Prostate gland (tissue), 2 donors: ENCODE data around the gene IFT25. TPM values are rescaled to one million over a fixed set of nuclear protein-coding genes. Genes with fewer than 3 reads are reported as not detected.
"Not testable (repeated sequence)": the region's sequence is repeated elsewhere in the genome, so short reads cannot be mapped to it uniquely, and the experiment has no call there.

Experiments used
- DNase-seq: peaks from one replicate; pipeline ENCODE4 v3.0.0-alpha.2; 2019; ENCODE audit warnings: low spot score
- H3K27ac ChIP-seq, 2 donors: fragments of 200-600 bp; sonication (generic); 2 replicates each; pipeline ENCODE4 v1.5.1; 2017 to 2019
- H3K27me3 ChIP-seq: fragments of 200-600 bp; sonication (generic); replicated peaks from 2 replicates; pipeline ENCODE4 v1.5.1; 2019; ENCODE audit not compliant: insufficient read depth
- H3K36me3 ChIP-seq, 2 donors: fragments of 200-600 bp; sonication (generic); 1 replicate in 1 of 2; 2 replicates in 1 of 2; pipeline versions ENCODE4 v1.5.1 to v1.8.1; 2017 to 2019
- H3K4me1 ChIP-seq: fragments of 200-600 bp; sonication (generic); replicated peaks from 2 replicates; pipeline ENCODE4 v1.5.1; 2019
- H3K4me3 ChIP-seq, 2 donors: fragments of 200-600 bp; sonication (generic); 2 replicates each; pipeline ENCODE4 v1.5.1; 2017 to 2019
- H3K9me3 ChIP-seq: fragments of 200-600 bp; sonication (generic); 2 replicates; pipeline ENCODE4 v1.5.1; 2017
- POLR2A ChIP-seq: fragments of 450-650 bp; IDR thresholded peaks from one replicate; pipeline ENCODE4 v1.6.1; 2016; ENCODE audit warnings: antibody characterized with exemption, mild to moderate bottlenecking
- POLR2AphosphoS5 ChIP-seq: sonication (generic); formaldehyde crosslinking; IDR thresholded peaks from one replicate; pipeline ENCODE4 v1.6.1; 2017; ENCODE audit warnings: antibody characterized with exemption
- WGBS: methylation state at CpG from one replicate; pipeline ENCODE4 v1.1.5; 2018; 5-methylcytosine and 5-hydroxymethylcytosine counted together
- intact Hi-C: fragments of 100-400 bp; cut with DNase I; formaldehyde crosslinking; loops from one replicate; pipeline ENCODE4 v1.14.2; 2022
- total RNA-seq, 2 donors: library from RNA; depleted of rRNA; stranded (reverse); fragments of >200 nt; gene quantifications; one replicate each; pipeline ENCODE4 v1.1.0, GENCODE V29; 2016
- TF ChIP-seq, protein P1 (sequence below), 4 experiments: fragments of 200-600 bp in 2 of 4; fragments of 450-650 bp in 2 of 4; sonication (generic) in 2 of 4; IDR thresholded peaks; 1 replicate in 3 of 4; 2 replicates in 1 of 4; pipeline ENCODE4 v1.5.1; 2016 to 2019; ENCODE audit warnings: antibody characterized with exemption in 4 of 4, mild to moderate bottlenecking in 2 of 4, moderate library complexity in 2 of 4

Gene IFT25
- total RNA-seq, 2 donors from 2014 or later = 13.7 to 18.9 TPM

- TF ChIP-seq, protein P1, sequence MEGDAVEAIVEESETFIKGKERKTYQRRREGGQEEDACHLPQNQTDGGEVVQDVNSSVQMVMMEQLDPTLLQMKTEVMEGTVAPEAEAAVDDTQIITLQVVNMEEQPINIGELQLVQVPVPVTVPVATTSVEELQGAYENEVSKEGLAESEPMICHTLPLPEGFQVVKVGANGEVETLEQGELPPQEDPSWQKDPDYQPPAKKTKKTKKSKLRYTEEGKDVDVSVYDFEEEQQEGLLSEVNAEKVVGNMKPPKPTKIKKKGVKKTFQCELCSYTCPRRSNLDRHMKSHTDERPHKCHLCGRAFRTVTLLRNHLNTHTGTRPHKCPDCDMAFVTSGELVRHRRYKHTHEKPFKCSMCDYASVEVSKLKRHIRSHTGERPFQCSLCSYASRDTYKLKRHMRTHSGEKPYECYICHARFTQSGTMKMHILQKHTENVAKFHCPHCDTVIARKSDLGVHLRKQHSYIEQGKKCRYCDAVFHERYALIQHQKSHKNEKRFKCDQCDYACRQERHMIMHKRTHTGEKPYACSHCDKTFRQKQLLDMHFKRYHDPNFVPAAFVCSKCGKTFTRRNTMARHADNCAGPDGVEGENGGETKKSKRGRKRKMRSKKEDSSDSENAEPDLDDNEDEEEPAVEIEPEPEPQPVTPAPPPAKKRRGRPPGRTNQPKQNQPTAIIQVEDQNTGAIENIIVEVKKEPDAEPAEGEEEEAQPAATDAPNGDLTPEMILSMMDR (IDR thresholded peaks at IDR 0.05) = no peak
- TF ChIP-seq POLR2A (peak; percentile 23), POLR2AphosphoS5 (peak; percentile 92)
- 2% methylated on average over 49 of the region's 62 CpGs for WGBS
- Histone ChIP-seq H3K4me1 (no peaks in the 10 kb centered on the region), H3K9me3 (no peaks in the 10 kb centered on the region), H3K27me3 (no peaks in the 10 kb centered on the region), H3K36me3 (no peaks in the 10 kb centered on the region), H3K27ac (peak within 1 kb of the TSS; percentile 84 to 85), H3K4me3 (peak within 1 kb of the TSS; percentile 70 to 88)
- intact Hi-C loops = loop anchor here (2.0 kb wide), 1 partner anchor 57 kb away; the partner anchor contains the start of gene LRRC42
- DNase-seq = peak; percentile 93
Observed at GRCh38 chr1:53889304-53890298, 55.9 kb downstream of the IFT25 start, which contains the start of gene YIPF1. TSS of gene YIPF1 (minus strand) at chr1:53889797. CDS start at chr1:53888937, 860 bp downstream.

- TF ChIP-seq, protein P1 (IDR thresholded peaks at IDR 0.05) = no peak
- TF ChIP-seq POLR2A (no peak), POLR2AphosphoS5 (no peak)
- H3K4me3 ChIP-seq = peak overlapping the region; percentile 70 to 88
- no peaks in the 10 kb centered on the region for H3K9me3 ChIP-seq
- H3K27me3 ChIP-seq = no peaks in the 10 kb centered on the region
- peak overlapping the region; percentile 84 to 85 for H3K27ac ChIP-seq
- H3K36me3 ChIP-seq = no peaks in the 10 kb centered on the region
- H3K4me1 ChIP-seq = no peaks in the 10 kb centered on the region
- intact Hi-C loops = loop anchor here (2.0 kb wide), 1 partner anchor 58 kb away; the partner anchor contains the start of gene LRRC42
- 42% methylated on average over 2 of the region's 2 CpGs for WGBS
- DNase-seq = no peak
Observed at GRCh38 chr1:53888681-53889080, 56.8 kb downstream of the IFT25 start.

- H3K27ac ChIP-seq, H3K4me3 ChIP-seq, H3K27me3 ChIP-seq, H3K9me3 ChIP-seq, intact Hi-C loops, H3K36me3 ChIP-seq, H3K4me1 ChIP-seq, DNase-seq: not testable (repeated sequence)
- whole genome bisulfite sequencing = 97% methylated on average over 6 of the region's 6 CpGs
Observed at GRCh38 chr1:53883600-53883999, 61.9 kb downstream of the IFT25 start.

- H3K36me3 ChIP-seq, H3K27me3 ChIP-seq, H3K4me1 ChIP-seq, H3K27ac ChIP-seq, H3K4me3 ChIP-seq, DNase-seq, intact Hi-C loops, H3K9me3 ChIP-seq: not testable (repeated sequence)
- WGBS = 98% methylated on average over 2 of the region's 2 CpGs
Observed at GRCh38 chr1:53881853-53882252, 63.6 kb downstream of the IFT25 start.

GRCh38 chr1:53878492-53879105 is 66.9 kb downstream of the IFT25 start:
- Histone ChIP-seq H3K36me3 (no peaks in the 10 kb centered on the region), H3K4me3 (no peak overlapping the region), H3K9me3 (no peaks in the 10 kb centered on the region), H3K27me3 (no peaks in the 10 kb centered on the region), H3K27ac (no peak overlapping the region), H3K4me1 (no peaks in the 10 kb centered on the region)
- intact Hi-C loops = no loop called here
- TF ChIP-seq, protein P1 (IDR thresholded peaks at IDR 0.05) = peak; percentile 23 to 65 (median 60)
- no peak for TF ChIP-seq POLR2AphosphoS5
- no peak for DNase-seq
- 45% methylated on average over 5 of the region's 5 CpGs for WGBS

GRCh38 chr1:53875150-53875549 is 70.3 kb downstream of the IFT25 start:
- not testable (repeated sequence) for H3K36me3 ChIP-seq, H3K9me3 ChIP-seq

More at GRCh38 chr1:53875150-53875549, 70.3 kb downstream of the IFT25 start:
- 100% methylated on average over 2 of the region's 2 CpGs for WGBS
- H3K4me1 ChIP-seq, DNase-seq, H3K27me3 ChIP-seq, H3K4me3 ChIP-seq, intact Hi-C loops, H3K27ac ChIP-seq: not testable (repeated sequence)
